HepG2 (cell line): ENCODE results near the gene IGSF21. TPM values are rescaled to one million over a fixed set of nuclear protein-coding genes. Genes with fewer than 3 reads are reported as not detected.

ENCODE experiments used
- ATAC-seq: fragments of 200-7000 bp; cut with Tn5 transposase; 3 replicates; pipeline ENCODE4 v1.9.1; 2020; ENCODE audit warnings: mild to moderate bottlenecking, moderate library complexity
- BruUV-seq: library from RNA; stranded (reverse); fragments of 400-500 nt; replicated peaks from 2 replicates; lab custom pipeline; 2021; lab: Mats Ljungman, UMichigan
- CTCF ChIA-PET: fragments of 300-600 bp; formaldehyde crosslinking; extraction: SDS; loops from one replicate; lab custom pipeline; 2021; ENCODE audit warnings: low total read pairs, inconsistent platforms, low intra/inter-chr PET ratio; lab: Yijun Ruan, JAX
- POLR2A ChIA-PET: fragments of 350-600 bp; sonication (Branson Sonifier 250); formaldehyde crosslinking; loops from one replicate; lab custom pipeline; 2020; ENCODE audit warnings: antibody characterized with exemption, inconsistent platforms; lab: Yijun Ruan, JAX
- DNase-seq: peaks from one replicate; pipeline ENCODE4 v3.0.0-alpha.2; 2015; ENCODE audit warnings: low spot score
- FAIRE-seq: peaks from 3 replicates; lab custom pipeline; 2011; peaks lifted over from hg19 to GRCh38; lab: Jason Lieb, UNC
- H2AFZ ChIP-seq: one replicate; pipeline ENCODE4 v1.6.1; 2011; ENCODE audit warnings: low read length, inconsistent platforms
- H3K27ac ChIP-seq: fragments of 300-600 bp; 3 replicates; pipeline ENCODE4 v1.8.0; 2011; ENCODE audit warnings: mixed run types, mild to moderate bottlenecking, mixed read lengths, low read length, inconsistent platforms; ENCODE audit not compliant: insufficient read depth; ENCODE audit errors: extremely low read length
- H3K27me3 ChIP-seq, 2 experiments: fragments of 200-600 bp in 1 of 2; 2 replicates in 1 of 2; 3 replicates in 1 of 2; pipeline versions ENCODE4 v1.6.0 to v1.8.0; 2011; ENCODE audit warnings: low read length in 2 of 2, mild to moderate bottlenecking in 2 of 2, moderate library complexity in 2 of 2, inconsistent platforms in 1 of 2; ENCODE audit not compliant: insufficient read depth in 2 of 2, control insufficient read depth in 1 of 2
- H3K36me3 ChIP-seq, 2 experiments: fragments of 200-600 bp in 1 of 2; replicated peaks in 1 of 2; 2 replicates in 1 of 2; 3 replicates in 1 of 2; pipeline versions ENCODE4 v1.5.1 to v1.8.0; 2011; ENCODE audit warnings: low read length in 2 of 2, inconsistent platforms in 1 of 2; ENCODE audit not compliant: insufficient read depth in 2 of 2, control insufficient read depth in 1 of 2
- H3K4me1 ChIP-seq: 2 replicates; pipeline ENCODE4 v1.5.1; 2012; ENCODE audit warnings: low read length, inconsistent platforms; ENCODE audit not compliant: insufficient read depth
- H3K4me2 ChIP-seq: 2 replicates; pipeline ENCODE4 v1.6.0; 2011; ENCODE audit warnings: low read depth, low read length, inconsistent platforms
- H3K4me3 ChIP-seq, 3 experiments: fragments of 200-600 bp in 1 of 3; sonication (generic), shearing (Covaris generic) in 1 of 3; replicated peaks in 1 of 3; 2 replicates each; pipeline ENCODE4 v1.5.1; 2011 to 2016; ENCODE audit warnings: low read length in 3 of 3, inconsistent platforms in 2 of 3, low read depth in 2 of 3, mild to moderate bottlenecking in 2 of 3, control low read depth in 1 of 3, mixed read lengths in 1 of 3; ENCODE audit not compliant: insufficient read depth in 1 of 3
- H3K79me2 ChIP-seq: one replicate; pipeline ENCODE4 v1.6.1; 2011; ENCODE audit warnings: low read length, inconsistent platforms; ENCODE audit not compliant: insufficient read depth
- H3K9ac ChIP-seq: 2 replicates; pipeline ENCODE4 v1.6.0; 2011; ENCODE audit warnings: mild to moderate bottlenecking, low read depth, low read length, inconsistent platforms; ENCODE audit not compliant: insufficient read depth
- H3K9me3 ChIP-seq: 2 replicates; pipeline ENCODE4 v1.5.1; 2012; ENCODE audit warnings: mild to moderate bottlenecking, low read length
- H4K20me1 ChIP-seq: 2 replicates; pipeline ENCODE4 v1.6.0; 2011; ENCODE audit warnings: inconsistent platforms, mild to moderate bottlenecking, low read length, moderate library complexity; ENCODE audit not compliant: insufficient read depth
- CREB3 ChIP-seq: sonication (generic); formaldehyde crosslinking; IDR thresholded peaks from 2 replicates; pipeline ENCODE4 v1.5.0; 2020; ENCODE audit warnings: missing genetic modification reagents
- IKZF1 ChIP-seq: fragments of 450-650 bp; IDR thresholded peaks from 2 replicates; pipeline ENCODE4 v1.7.1; 2016
- SMAD9 ChIP-seq: sonication (generic); formaldehyde crosslinking; IDR thresholded peaks from 2 replicates; pipeline ENCODE4 v1.5.1; 2020; ENCODE audit warnings: mild to moderate bottlenecking, missing genetic modification reagents
- TBL1XR1 ChIP-seq: fragments of 150-350 bp; IDR thresholded peaks from 2 replicates; pipeline ENCODE4 v1.6.1; 2014; ENCODE audit warnings: borderline replicate concordance, low read length; ENCODE audit not compliant: partially characterized antibody
- ZNF180 ChIP-seq: sonication (generic); formaldehyde crosslinking; IDR thresholded peaks from 2 replicates; pipeline ENCODE4 v1.4.0; 2020; ENCODE audit warnings: low read depth, missing genetic modification reagents, borderline replicate concordance
- ZNF512B ChIP-seq: sonication (generic); formaldehyde crosslinking; IDR thresholded peaks from 2 replicates; pipeline ENCODE4 v1.5.1; 2020; ENCODE audit warnings: missing genetic modification reagents, mild to moderate bottlenecking, borderline replicate concordance
- ZNF563 ChIP-seq: sonication (generic); formaldehyde crosslinking; IDR thresholded peaks from 2 replicates; pipeline ENCODE4 v1.8.0; 2022; ENCODE audit warnings: mild to moderate bottlenecking, moderate library complexity, missing genetic modification reagents
- ZNF777 ChIP-seq: sonication (generic); formaldehyde crosslinking; IDR thresholded peaks from 2 replicates; pipeline ENCODE4 v1.4.0; 2020; ENCODE audit warnings: missing genetic modification reagents
- ZNF83 ChIP-seq: sonication (generic); formaldehyde crosslinking; IDR thresholded peaks from 2 replicates; pipeline ENCODE4 v1.4.0; 2020; ENCODE audit warnings: missing genetic modification reagents, mild to moderate bottlenecking, borderline replicate concordance
- whole genome bisulfite sequencing: methylation state at CpG from one replicate; pipeline ENCODE4 v1.1.6; 2017; ENCODE audit warnings: low lambda C conversion rate; 5-methylcytosine and 5-hydroxymethylcytosine counted together
- in situ Hi-C: cut with HindIII; loops from 2 replicates; pipeline ENCODE4 v1.10.0; 2017; ENCODE audit warnings: low pct_unique_long_range_greater_than_20kb; ENCODE audit not compliant: extremely low pct_ligation_motif_present
- intact Hi-C: fragments of 100-400 bp; cut with micrococcal nuclease; formaldehyde crosslinking; loops from one replicate; pipeline ENCODE4 v1.10.0; 2022; ENCODE audit not compliant: unreplicated experiment
- polyA plus RNA-seq, 8 experiments: library from polyadenylated mRNA; depleted of rRNA in 3 of 8; stranded (reverse) in 7 of 8; unstranded in 1 of 8; fragments of >200 nt; fragmentation: Illumina TruSeq in 4 of 8; extraction: Trizol in 4 of 8; gene quantifications; 2 replicates each; pipeline versions ENCODE4 v1.2.1 to v1.2.3, GENCODE V29; 2011 to 2016; ENCODE audit warnings: low read depth in 4 of 8, missing spikeins in 1 of 8, mixed read lengths in 1 of 8; ENCODE audit not compliant: insufficient read depth in 1 of 8
- total RNA-seq, 5 experiments: library from RNA; depleted of rRNA; stranded (reverse); fragments of >200 nt; fragmentation: Illumina TruSeq; extraction: Trizol; gene quantifications; 2 replicates each; pipeline ENCODE4 v1.2.3, GENCODE V29; 2016; ENCODE audit warnings: low read depth in 1 of 5

The IGSF21 gene
- total and polyA plus RNA-seq, 2 of the 13 experiments (the other 11 are each of a cell fraction or from before 2014, with no cell fraction given) = not detected

GRCh38 chr1:18357622-18358230 lies 250.1 kb downstream of the IGSF21 start:
- BruUV-seq = no TSS peak
- FAIRE-seq = no peak
- 11% methylated on average over 9 of the region's 9 CpGs for WGBS
- no peak overlapping the region for H3K4me2 ChIP-seq
- TF ChIP-seq ZNF180 (no peak), CREB3 (no peak), IKZF1 (no peak), ZNF512B (CRISPR knock-in tag) (no peak), ZNF83 (CRISPR knock-in tag) (no peak), TBL1XR1 (no peak), SMAD9 (CRISPR knock-in tag) (no peak), ZNF777 (no peak), ZNF563 (CRISPR knock-in tag) (no peak)
- no peaks in the 10 kb centered on the region for H3K36me3 ChIP-seq
- H3K4me3 ChIP-seq = no peak overlapping the region
- ChIA-PET POLR2A (no interaction called here), CTCF (no interaction called here)
- no peak overlapping the region for H2AFZ ChIP-seq
- H3K27me3 ChIP-seq = peaks cover 2 to 12% of the 10 kb centered on the region in 2 experiments; a peak in 2 of 5 replicates
- intact Hi-C loops (no loop called here), in situ Hi-C loops (no loop called here)
- no peaks in the 10 kb centered on the region for H3K9me3 ChIP-seq
- no peaks in the 10 kb centered on the region for H3K79me2 ChIP-seq
- no peaks in the 10 kb centered on the region for H3K4me1 ChIP-seq
- DNase-seq = no peak
- no peak overlapping the region for H3K9ac ChIP-seq
- no peak for ATAC-seq
- H4K20me1 ChIP-seq = no peaks in the 10 kb centered on the region
- H3K27ac ChIP-seq = no peak overlapping the region
